Duodenal mucosa (tissue), 2 donors: ENCODE measurements around the gene TEX51.

Source experiments
- H3K27ac ChIP-seq: one replicate; pipeline ENCODE4 v1.7.0; 2013; ENCODE audit warnings: low read depth, low read length
- H3K27me3 ChIP-seq, 2 donors: one replicate each; pipeline ENCODE4 v1.7.0; 2013; ENCODE audit warnings: low read length in 2 of 2, control low read depth in 1 of 2; ENCODE audit not compliant: insufficient read depth in 2 of 2, control insufficient read depth in 1 of 2
- H3K36me3 ChIP-seq, 2 donors: one replicate each; pipeline ENCODE4 v1.7.0; 2013; ENCODE audit warnings: low read length in 2 of 2, control low read depth in 1 of 2; ENCODE audit not compliant: insufficient read depth in 2 of 2, control insufficient read depth in 1 of 2
- H3K4me1 ChIP-seq, 2 donors: one replicate each; pipeline ENCODE4 v1.7.0; 2013; ENCODE audit warnings: low read length in 2 of 2, control low read depth in 1 of 2; ENCODE audit not compliant: insufficient read depth in 2 of 2, control insufficient read depth in 1 of 2
- H3K4me3 ChIP-seq, 2 donors: one replicate each; pipeline ENCODE4 v1.7.0; 2013; ENCODE audit warnings: low read length in 2 of 2, low read depth in 1 of 2
- H3K9ac ChIP-seq, 2 donors: one replicate each; pipeline ENCODE4 v1.7.0; 2013; ENCODE audit warnings: low read length in 2 of 2, low read depth in 1 of 2
- H3K9me3 ChIP-seq, 2 donors: one replicate each; pipeline ENCODE4 v1.7.0; 2013; ENCODE audit warnings: low read length in 2 of 2, control low read depth in 1 of 2; ENCODE audit not compliant: control insufficient read depth in 1 of 2

TEX51 gene

GRCh38 chr2:126932529-126932928, 33.8 kb downstream of the TEX51 start:
- H3K4me1 ChIP-seq = no peaks in the 10 kb centered on the region
- no peak overlapping the region for H3K27ac ChIP-seq
- H3K9me3 ChIP-seq = no peaks in the 10 kb centered on the region
- no peaks in the 10 kb centered on the region for H3K27me3 ChIP-seq
- H3K4me3 ChIP-seq = no peak overlapping the region
- H3K9ac ChIP-seq = no peak overlapping the region
- H3K36me3 ChIP-seq = no peaks in the 10 kb centered on the region

DNA sequence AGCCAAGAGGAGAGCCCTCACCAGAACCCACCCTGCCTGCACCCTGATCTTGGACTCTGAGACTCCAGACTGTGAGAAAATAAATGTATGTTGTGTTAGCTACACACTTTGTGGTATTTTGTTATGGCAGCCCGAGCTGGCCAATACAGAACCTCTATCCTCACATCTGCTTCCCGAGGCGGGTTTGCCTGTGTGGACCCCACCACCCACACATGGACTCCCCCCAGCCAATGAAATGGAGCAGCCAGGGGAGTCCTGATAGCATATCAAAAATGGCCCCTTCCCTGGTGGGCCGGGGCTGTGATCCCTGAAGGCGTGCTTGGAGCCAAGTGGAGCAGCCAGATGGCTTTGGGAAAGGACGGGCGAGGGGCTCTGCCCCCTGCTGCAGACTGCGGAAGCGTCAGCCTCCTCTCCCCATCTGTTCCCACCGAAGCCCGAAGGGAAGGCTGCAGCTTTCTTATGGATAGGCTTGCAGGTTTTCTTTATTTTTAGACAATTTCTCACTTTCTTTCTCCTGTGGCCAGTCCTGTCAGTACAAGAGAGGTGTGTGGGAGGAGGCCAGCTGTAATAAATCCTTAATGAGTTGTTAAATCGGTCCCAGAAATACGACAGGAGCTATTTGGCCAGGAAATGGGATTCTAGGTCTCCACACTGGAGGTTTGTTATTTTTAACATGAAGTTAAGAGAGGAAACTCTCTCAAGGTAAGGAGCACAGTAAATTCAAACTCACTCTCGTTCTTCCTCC, 34.4 kb downstream of the TEX51 start:
- Histone ChIP-seq H3K4me3 (no peak overlapping the region), H3K27me3 (no peaks in the 10 kb centered on the region), H3K9ac (no peak overlapping the region), H3K4me1 (no peaks in the 10 kb centered on the region), H3K27ac (no peak overlapping the region), H3K36me3 (no peaks in the 10 kb centered on the region), H3K9me3 (no peaks in the 10 kb centered on the region)

DNA sequence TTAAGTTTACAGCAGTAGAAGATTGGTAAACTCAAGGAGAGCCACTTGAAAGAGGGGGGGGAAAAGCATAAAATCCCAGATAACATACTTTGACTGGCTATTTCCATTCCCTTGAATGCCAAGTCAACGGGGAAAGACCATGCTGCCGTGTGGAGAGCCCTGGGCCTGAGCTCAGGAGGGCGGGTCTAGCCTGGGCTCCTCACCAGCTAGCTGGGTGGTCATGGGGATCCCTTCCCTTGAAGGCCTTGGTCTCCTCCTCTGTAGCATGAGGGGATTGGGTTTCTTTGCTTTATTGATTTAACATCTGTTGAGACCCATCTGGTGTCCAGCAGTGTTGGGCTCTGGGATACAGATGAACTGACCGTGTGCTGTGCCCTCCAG, 35.0 kb downstream of the TEX51 start:
- no peaks in the 10 kb centered on the region for H3K4me1 ChIP-seq
- H3K4me3 ChIP-seq = no peak overlapping the region
- H3K27me3 ChIP-seq = no peaks in the 10 kb centered on the region
- H3K27ac ChIP-seq = no peak overlapping the region
- no peaks in the 10 kb centered on the region for H3K9me3 ChIP-seq
- H3K9ac ChIP-seq = no peak overlapping the region
- H3K36me3 ChIP-seq = no peaks in the 10 kb centered on the region

DNA sequence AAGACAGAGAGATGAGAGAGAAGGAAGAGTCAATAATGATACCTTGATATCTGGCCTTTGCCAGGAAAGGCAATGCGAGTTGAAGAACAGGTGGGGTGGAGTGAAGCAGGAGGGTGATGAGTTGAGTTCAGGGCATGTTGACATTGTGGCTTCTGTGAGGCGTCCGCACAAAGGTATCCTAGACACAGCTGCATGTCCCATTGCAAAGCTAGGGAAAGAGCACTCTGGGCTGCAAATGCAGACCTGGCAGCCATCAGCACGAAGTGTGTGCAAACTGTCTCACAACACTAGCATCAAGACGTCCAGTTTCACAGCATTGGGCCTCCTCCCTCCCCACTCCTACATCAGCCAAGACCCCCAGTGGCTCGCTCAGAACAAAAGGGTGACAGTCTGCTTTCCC, 36.1 kb downstream of the TEX51 start:
- H3K9ac ChIP-seq = no peak overlapping the region
- H3K27me3 ChIP-seq = no peaks in the 10 kb centered on the region
- H3K9me3 ChIP-seq = no peaks in the 10 kb centered on the region
- no peak overlapping the region for H3K4me3 ChIP-seq
- H3K36me3 ChIP-seq = no peaks in the 10 kb centered on the region
- no peak overlapping the region for H3K27ac ChIP-seq
- no peaks in the 10 kb centered on the region for H3K4me1 ChIP-seq

DNA sequence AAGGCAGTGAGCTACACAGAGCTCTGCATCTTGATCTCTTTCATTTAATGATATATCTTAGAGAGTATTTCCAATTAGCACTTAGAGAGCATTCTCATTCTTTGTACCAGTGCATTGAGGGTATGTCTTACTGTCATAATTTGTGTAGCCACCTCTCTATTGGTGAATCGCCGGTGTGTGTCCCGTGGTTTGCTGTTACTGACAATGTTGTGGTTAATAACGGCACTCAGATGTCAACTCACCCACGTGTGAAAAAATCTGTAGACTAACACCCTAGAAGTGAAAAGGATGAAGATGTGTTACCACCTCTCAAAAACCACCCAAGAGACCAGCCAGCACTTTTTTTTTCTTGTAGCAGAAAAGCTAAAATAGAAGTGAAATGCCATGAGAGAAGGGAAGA, 37.1 kb downstream of the TEX51 start:
- H3K27me3 ChIP-seq = no peaks in the 10 kb centered on the region
- H3K9me3 ChIP-seq = no peaks in the 10 kb centered on the region
- H3K36me3 ChIP-seq = no peaks in the 10 kb centered on the region
- no peak overlapping the region for H3K27ac ChIP-seq
- no peak overlapping the region for H3K9ac ChIP-seq
- H3K4me3 ChIP-seq = no peak overlapping the region
- no peaks in the 10 kb centered on the region for H3K4me1 ChIP-seq

GRCh38 chr2:126936219-126936723, 37.6 kb downstream of the TEX51 start:
- no peak overlapping the region for H3K4me3 ChIP-seq
- H3K9me3 ChIP-seq = no peaks in the 10 kb centered on the region
- no peak overlapping the region for H3K9ac ChIP-seq
- H3K36me3 ChIP-seq = no peaks in the 10 kb centered on the region
- no peaks in the 10 kb centered on the region for H3K27me3 ChIP-seq
- H3K27ac ChIP-seq = no peak overlapping the region
- no peaks in the 10 kb centered on the region for H3K4me1 ChIP-seq

DNA sequence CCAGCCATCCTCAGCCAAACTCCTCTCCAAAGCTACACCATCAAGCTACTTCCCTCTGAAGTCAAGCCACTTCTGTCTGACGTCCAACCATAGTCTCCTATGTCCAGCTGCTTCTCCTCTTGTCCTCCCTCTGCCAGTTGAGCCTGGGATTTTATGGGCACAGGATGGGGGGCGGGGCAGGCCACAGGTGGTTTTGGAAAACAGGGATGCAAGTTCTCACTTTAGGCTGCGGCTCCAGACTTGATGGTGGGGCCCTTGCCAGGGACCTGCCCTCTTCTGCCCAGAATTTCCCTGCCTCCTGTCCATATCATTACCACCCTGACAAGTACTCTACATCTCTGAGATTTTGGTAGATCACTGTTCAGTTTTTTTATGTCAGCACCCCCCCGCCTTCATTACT, 41.6 kb downstream of the TEX51 start:
- no peak overlapping the region for H3K27ac ChIP-seq
- H3K9ac ChIP-seq = no peak overlapping the region
- H3K9me3 ChIP-seq = no peaks in the 10 kb centered on the region
- no peaks in the 10 kb centered on the region for H3K36me3 ChIP-seq
- no peaks in the 10 kb centered on the region for H3K27me3 ChIP-seq
- H3K4me3 ChIP-seq = no peak overlapping the region
- H3K4me1 ChIP-seq = no peaks in the 10 kb centered on the region

DNA sequence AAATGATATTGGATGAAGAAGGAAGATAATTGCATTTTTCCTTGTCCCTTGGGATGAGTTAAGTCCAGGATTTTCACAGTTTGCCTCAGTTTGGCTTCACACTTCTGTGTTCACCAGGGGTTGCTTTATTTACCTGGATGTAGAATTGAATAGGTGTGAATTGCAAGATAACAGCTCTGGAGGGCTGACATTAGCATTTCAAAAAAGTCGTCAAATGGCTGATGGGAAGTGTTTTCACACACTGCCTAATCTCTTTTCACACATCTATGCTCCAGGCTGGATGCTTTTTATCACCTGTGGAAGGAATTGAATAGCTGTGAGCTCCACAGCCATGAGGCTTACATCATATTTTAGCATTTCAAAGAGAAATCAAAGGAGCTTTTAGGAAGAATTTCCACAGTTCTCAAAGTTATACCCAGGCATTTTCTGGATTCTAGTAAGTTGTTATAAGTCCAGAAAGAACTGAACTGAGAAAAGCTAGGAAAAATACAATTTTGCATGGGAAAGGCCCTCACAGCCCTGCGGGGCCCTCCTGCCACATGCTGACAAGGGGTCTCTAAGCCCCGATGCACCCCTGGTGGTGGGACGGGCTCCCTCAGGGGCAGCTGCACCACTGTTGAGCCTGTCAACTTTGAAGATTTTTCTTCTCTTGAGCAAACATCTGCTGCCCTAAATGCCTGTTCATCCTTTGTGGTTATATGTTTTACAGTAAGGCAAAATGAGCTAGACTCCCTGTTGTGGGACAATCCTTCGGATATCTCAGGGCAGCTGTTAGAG, 43.9 kb downstream of the TEX51 start:
- Histone ChIP-seq H3K4me1 (no peaks in the 10 kb centered on the region), H3K36me3 (no peaks in the 10 kb centered on the region), H3K9me3 (no peaks in the 10 kb centered on the region), H3K27me3 (no peaks in the 10 kb centered on the region), H3K4me3 (no peak overlapping the region), H3K9ac (no peak overlapping the region), H3K27ac (no peak overlapping the region)

GRCh38 chr2:126943612-126944348, 45.1 kb downstream of the TEX51 start:
- no peaks in the 10 kb centered on the region for H3K9me3 ChIP-seq
- no peak overlapping the region for H3K4me3 ChIP-seq
- no peaks in the 10 kb centered on the region for H3K4me1 ChIP-seq
- no peaks in the 10 kb centered on the region for H3K27me3 ChIP-seq
- H3K9ac ChIP-seq = no peak overlapping the region
- H3K36me3 ChIP-seq = no peaks in the 10 kb centered on the region
- no peak overlapping the region for H3K27ac ChIP-seq

GRCh38 chr2:126945118-126945517, 46.4 kb downstream of the TEX51 start:
- Histone ChIP-seq H3K4me1 (no peaks in the 10 kb centered on the region), H3K9ac (no peak overlapping the region), H3K36me3 (no peaks in the 10 kb centered on the region), H3K4me3 (no peak overlapping the region), H3K27me3 (no peaks in the 10 kb centered on the region), H3K9me3 (no peaks in the 10 kb centered on the region), H3K27ac (no peak overlapping the region)
